Astrocyte (in vitro differentiated cells and primary cell): Measurements from ENCODE around the gene ITPKA.

ENCODE experiments used
- EZH2 ChIP-seq: IDR thresholded peaks from 2 replicates; pipeline ENCODE4 v1.6.1; 2012; ENCODE audit warnings: mild to moderate bottlenecking, low read length, inconsistent platforms; ENCODE audit not compliant: insufficient read depth
- TF ChIP-seq, protein P1 (sequence below): IDR thresholded peaks from 2 replicates; pipeline ENCODE4 v1.5.1; 2011; ENCODE audit warnings: low read depth, mild to moderate bottlenecking, inconsistent platforms, low read length, moderate library complexity; ENCODE audit not compliant: insufficient read depth

DNA sequence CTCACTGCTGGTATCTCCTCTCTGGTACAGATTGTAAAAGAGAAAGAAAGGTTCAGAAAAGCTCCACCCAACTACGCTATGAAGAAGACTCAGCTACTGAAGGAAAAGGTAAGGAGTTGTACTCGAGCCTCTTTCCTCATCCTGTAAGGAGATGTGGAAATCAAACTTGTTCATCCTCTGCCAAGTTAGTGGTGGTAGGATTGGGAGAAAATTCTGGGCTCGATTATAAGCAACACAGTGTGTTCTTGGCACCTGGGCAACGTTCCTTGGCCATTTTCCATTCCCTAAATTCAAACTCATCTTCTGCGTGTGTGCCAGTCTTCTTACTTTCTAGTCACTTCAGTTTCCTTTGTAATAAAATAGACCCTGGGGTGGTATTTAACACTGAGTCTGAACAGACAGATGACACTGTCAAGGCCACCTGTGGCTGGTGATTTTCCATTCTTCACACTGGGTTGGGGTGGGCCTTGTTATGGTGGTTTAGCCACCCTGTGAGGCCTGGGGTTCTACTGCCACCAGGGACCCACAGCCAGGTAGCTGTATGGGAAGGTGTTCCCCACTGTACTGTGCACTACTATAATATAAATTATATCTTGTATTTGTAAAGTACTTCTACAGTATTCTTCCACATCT, 17.1 kb upstream of the ITPKA start:
- TF ChIP-seq, protein P1, sequence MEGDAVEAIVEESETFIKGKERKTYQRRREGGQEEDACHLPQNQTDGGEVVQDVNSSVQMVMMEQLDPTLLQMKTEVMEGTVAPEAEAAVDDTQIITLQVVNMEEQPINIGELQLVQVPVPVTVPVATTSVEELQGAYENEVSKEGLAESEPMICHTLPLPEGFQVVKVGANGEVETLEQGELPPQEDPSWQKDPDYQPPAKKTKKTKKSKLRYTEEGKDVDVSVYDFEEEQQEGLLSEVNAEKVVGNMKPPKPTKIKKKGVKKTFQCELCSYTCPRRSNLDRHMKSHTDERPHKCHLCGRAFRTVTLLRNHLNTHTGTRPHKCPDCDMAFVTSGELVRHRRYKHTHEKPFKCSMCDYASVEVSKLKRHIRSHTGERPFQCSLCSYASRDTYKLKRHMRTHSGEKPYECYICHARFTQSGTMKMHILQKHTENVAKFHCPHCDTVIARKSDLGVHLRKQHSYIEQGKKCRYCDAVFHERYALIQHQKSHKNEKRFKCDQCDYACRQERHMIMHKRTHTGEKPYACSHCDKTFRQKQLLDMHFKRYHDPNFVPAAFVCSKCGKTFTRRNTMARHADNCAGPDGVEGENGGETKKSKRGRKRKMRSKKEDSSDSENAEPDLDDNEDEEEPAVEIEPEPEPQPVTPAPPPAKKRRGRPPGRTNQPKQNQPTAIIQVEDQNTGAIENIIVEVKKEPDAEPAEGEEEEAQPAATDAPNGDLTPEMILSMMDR, result no peak
- no peak for TF ChIP-seq EZH2
